HEK293 (cell line): ENCODE results near the gene LENEP.
"Not testable (repeated sequence)": the region's sequence is repeated elsewhere in the genome, so short reads cannot be mapped to it uniquely, and the experiment has no call there.

Source experiments
- CTCF ChIA-PET: fragments of 350-600 bp; formaldehyde crosslinking; extraction: SDS; loops from one replicate; lab custom pipeline; 2021; ENCODE audit warnings: antibody characterized with exemption; lab: Yijun Ruan, JAX
- POLR2A ChIA-PET: fragments of 300-600 bp; formaldehyde crosslinking; extraction: SDS; loops from one replicate; lab custom pipeline; 2020; ENCODE audit warnings: antibody characterized with exemption, inconsistent platforms; lab: Yijun Ruan, JAX
- H3K27ac ChIP-seq: fragments of 200-500 bp; sonication (Bioruptor generic); 2 replicates; pipeline ENCODE4 v1.5.1; 2014; ENCODE audit warnings: low read depth, low read length, control low read depth, inconsistent platforms; ENCODE audit errors: extremely low read depth
- H3K36me3 ChIP-seq, 2 experiments: fragments of 200-500 bp in 1 of 2; sonication (Bioruptor generic) in 1 of 2; 1 replicate in 1 of 2; 2 replicates in 1 of 2; pipeline ENCODE4 v1.5.1; 2014 to 2017; ENCODE audit warnings: inconsistent platforms in 2 of 2, low read length in 2 of 2; ENCODE audit not compliant: control insufficient read depth in 2 of 2, insufficient read depth in 1 of 2
- H3K4me1 ChIP-seq: fragments of 200-500 bp; sonication (Bioruptor generic); 2 replicates; pipeline ENCODE4 v1.5.1; 2014; ENCODE audit warnings: mild to moderate bottlenecking, low read length, inconsistent platforms; ENCODE audit not compliant: control insufficient read depth, insufficient read depth
- H3K4me3 ChIP-seq: 2 replicates; pipeline ENCODE4 v1.5.1; 2011; ENCODE audit warnings: low read depth, mild to moderate bottlenecking, control low read depth, low read length, moderate library complexity
- H3K9me3 ChIP-seq: fragments of 200-500 bp; sonication (Bioruptor generic); 2 replicates; pipeline ENCODE4 v1.5.1; 2014; ENCODE audit warnings: low read depth, low read length, inconsistent platforms; ENCODE audit not compliant: control insufficient read depth, insufficient read depth
- KLF7 ChIP-seq: fragments of 450-650 bp; formaldehyde crosslinking; IDR thresholded peaks from 2 replicates; pipeline ENCODE4 v1.5.1; 2016; ENCODE audit warnings: missing biosample characterization, missing genetic modification characterization, borderline replicate concordance
- PRDM1 ChIP-seq: fragments of 450-650 bp; formaldehyde crosslinking; IDR thresholded peaks from 2 replicates; pipeline ENCODE4; 2016; ENCODE audit warnings: missing biosample characterization, missing genetic modification characterization
- PRDM6 ChIP-seq: fragments of 450-650 bp; formaldehyde crosslinking; IDR thresholded peaks from 2 replicates; pipeline ENCODE4 v1.5.1; 2017; ENCODE audit warnings: missing biosample characterization, missing genetic modification characterization
- RBAK ChIP-seq: fragments of 450-650 bp; formaldehyde crosslinking; IDR thresholded peaks from 2 replicates; pipeline ENCODE4 v1.5.1; 2016; ENCODE audit warnings: missing biosample characterization, missing genetic modification characterization
- SP2 ChIP-seq: fragments of 450-650 bp; formaldehyde crosslinking; IDR thresholded peaks from 2 replicates; pipeline ENCODE4 v1.5.1; 2016; ENCODE audit warnings: missing biosample characterization, missing genetic modification characterization
- TSHZ1 ChIP-seq: fragments of 450-650 bp; formaldehyde crosslinking; IDR thresholded peaks from 2 replicates; pipeline ENCODE4 v1.5.1; 2016; ENCODE audit warnings: missing biosample characterization, missing genetic modification characterization, borderline replicate concordance
- WT1 ChIP-seq: fragments of 450-650 bp; formaldehyde crosslinking; IDR thresholded peaks from 2 replicates; pipeline ENCODE4 v1.5.1; 2016; ENCODE audit warnings: missing biosample characterization, missing genetic modification characterization
- ZBTB26 ChIP-seq: fragments of 450-650 bp; formaldehyde crosslinking; optimal IDR thresholded peaks from 2 replicates; pipeline ENCODE3; 2016; ENCODE audit warnings: missing biosample characterization, mild to moderate bottlenecking, missing genetic modification characterization
- ZEB2 ChIP-seq: fragments of 450-650 bp; formaldehyde crosslinking; IDR thresholded peaks from 2 replicates; pipeline ENCODE4 v1.5.1; 2016; ENCODE audit warnings: missing biosample characterization, missing genetic modification characterization
- ZIC2 ChIP-seq: fragments of 450-650 bp; formaldehyde crosslinking; IDR thresholded peaks from 2 replicates; pipeline ENCODE4 v1.5.1; 2016; ENCODE audit warnings: missing biosample characterization, missing genetic modification characterization
- ZNF114 ChIP-seq: fragments of 450-650 bp; formaldehyde crosslinking; IDR thresholded peaks from 2 replicates; pipeline ENCODE4 v1.5.0; 2017; ENCODE audit warnings: missing biosample characterization, missing genetic modification characterization
- ZNF19 ChIP-seq: fragments of 450-650 bp; formaldehyde crosslinking; IDR thresholded peaks from 2 replicates; pipeline ENCODE4; 2016; ENCODE audit warnings: missing biosample characterization, missing genetic modification characterization, low read depth
- ZNF214 ChIP-seq: fragments of 450-650 bp; formaldehyde crosslinking; IDR thresholded peaks from 2 replicates; pipeline ENCODE4 v1.5.1; 2017; ENCODE audit warnings: missing biosample characterization, mild to moderate bottlenecking, missing genetic modification characterization, borderline replicate concordance
- ZNF391 ChIP-seq: fragments of 450-650 bp; formaldehyde crosslinking; IDR thresholded peaks from 2 replicates; pipeline ENCODE4 v1.5.1; 2016; ENCODE audit warnings: low read depth, missing biosample characterization, missing genetic modification characterization, borderline replicate concordance
- ZNF394 ChIP-seq: fragments of 450-650 bp; formaldehyde crosslinking; IDR thresholded peaks from 2 replicates; pipeline ENCODE4 v1.5.1; 2016; ENCODE audit warnings: missing biosample characterization, missing genetic modification characterization, mild to moderate bottlenecking, moderate library complexity, borderline replicate concordance
- ZNF404 ChIP-seq: fragments of 450-650 bp; formaldehyde crosslinking; IDR thresholded peaks from 2 replicates; pipeline ENCODE4 v1.5.1; 2017; ENCODE audit warnings: missing biosample characterization, missing genetic modification characterization
- ZNF416 ChIP-seq: fragments of 450-650 bp; formaldehyde crosslinking; IDR thresholded peaks from 2 replicates; pipeline ENCODE4 v1.5.1; 2016; ENCODE audit warnings: missing biosample characterization, missing genetic modification characterization
- ZNF423 ChIP-seq: fragments of 450-650 bp; formaldehyde crosslinking; IDR thresholded peaks from 2 replicates; pipeline ENCODE4 v1.5.1; 2016; ENCODE audit warnings: missing biosample characterization, missing genetic modification characterization
- ZNF560 ChIP-seq: fragments of 450-650 bp; formaldehyde crosslinking; IDR thresholded peaks from 2 replicates; pipeline ENCODE4 v1.5.1; 2017; ENCODE audit warnings: missing biosample characterization, missing genetic modification characterization, borderline replicate concordance
- ZNF76 ChIP-seq: fragments of 450-650 bp; formaldehyde crosslinking; IDR thresholded peaks from 2 replicates; pipeline ENCODE4; 2016; ENCODE audit warnings: low read depth, missing biosample characterization, missing genetic modification characterization, borderline replicate concordance

LENEP gene

GRCh38 chr1:154975409-154976059, 17.9 kb upstream of the LENEP start (continued):
- TF ChIP-seq PRDM1 (peak; percentile 85), RBAK (tag by site-specific recombination) (no peak), ZNF76 (peak; percentile 57), SP2 (tag by site-specific recombination) (peak; percentile 87), KLF7 (tag by site-specific recombination) (no peak; the same call in 1 of the 2 replicates), ZNF214 (tag by site-specific recombination) (no peak), ZNF423 (no peak), ZNF114 (tag by site-specific recombination) (no peak), ZNF391 (tag by site-specific recombination) (no peak), ZNF404 (tag by site-specific recombination) (no peak)

- ChIA-PET POLR2A (interaction anchor here (1.0 kb wide), 1 partner anchor 10 kb away, joined by 3 read pairs; no protein-coding TSS in a partner anchor), CTCF (interaction anchor here (1.3 kb wide), 1 partner anchor 17 kb away, joined by 3 read pairs; the partner anchor contains the start of gene PYGO2)
- H3K4me3 ChIP-seq, H3K9me3 ChIP-seq, H3K4me1 ChIP-seq, H3K27ac ChIP-seq: not testable (repeated sequence)
- peaks cover 0 to 23% of the 10 kb centered on the region in 2 experiments; a peak in 2 of 3 replicates for H3K36me3 ChIP-seq
Measured at GRCh38 chr1:154977762-154978161, 15.6 kb upstream of the LENEP start.

- CTCF ChIA-PET: interaction anchor here (0.6 kb wide), 1 partner anchor 147 kb away, joined by 3 read pairs; no protein-coding TSS in a partner anchor
- no peak for TF ChIP-seq ZEB2 (tag by site-specific recombination)
- TF ChIP-seq ZNF76: no peak
- no peak for TF ChIP-seq ZNF560
- TF ChIP-seq ZNF394 (tag by site-specific recombination): no peak
- no peak for TF ChIP-seq ZBTB26 (tag by site-specific recombination)
- no peak for TF ChIP-seq PRDM6
- no peak for TF ChIP-seq WT1 (tag by site-specific recombination)
- no peak for TF ChIP-seq ZIC2 (tag by site-specific recombination)
- no peak for TF ChIP-seq TSHZ1 (tag by site-specific recombination)
- TF ChIP-seq ZNF416 (tag by site-specific recombination): no peak
- TF ChIP-seq ZNF19 (tag by site-specific recombination): no peak
- TF ChIP-seq, all 188 proteins: peak for 0
- Histone ChIP-seq H3K27ac (no peak overlapping the region), H3K4me3 (no peak overlapping the region), H3K9me3 (no peaks in the 10 kb centered on the region), H3K4me1 (no peaks in the 10 kb centered on the region; the same call in 1 of the 2 replicates), H3K36me3 (peaks cover 0 to 23% of the 10 kb centered on the region in 2 experiments; a peak in 2 of 3 replicates)
- POLR2A ChIA-PET: no interaction called here
Measured at GRCh38 chr1:154978360-154978759, 15.0 kb upstream of the LENEP start.
